Tibial nerve (tissue), 4 donors: ENCODE measurements around the gene ANKZF1. TPM values are rescaled to one million over a fixed set of nuclear protein-coding genes. Genes with fewer than 3 reads are reported as not detected.

Experiments used
- DNase-seq, 2 donors: peaks; one replicate each; pipeline ENCODE4 v3.0.0-alpha.2; 2019; ENCODE audit warnings: low spot score in 2 of 2
- H3K27ac ChIP-seq, 4 donors: fragments of 200-600 bp; sonication (generic) in 3 of 4; one replicate each; pipeline ENCODE4 v1.5.1; 2017 to 2019; ENCODE audit warnings: mild to moderate bottlenecking in 1 of 4
- H3K27me3 ChIP-seq, 2 donors: fragments of 200-600 bp; sonication (generic) in 1 of 2; one replicate each; pipeline versions ENCODE4 v1.5.1 to v1.6.0; 2017 to 2019
- H3K36me3 ChIP-seq, 3 donors: fragments of 200-600 bp; sonication (generic); one replicate each; pipeline ENCODE4 v1.5.1; 2018 to 2019
- H3K4me1 ChIP-seq, 4 donors: fragments of 200-600 bp; sonication (generic) in 3 of 4; one replicate each; pipeline ENCODE4 v1.5.1; 2017 to 2019
- H3K4me3 ChIP-seq, 4 donors: fragments of 200-600 bp; sonication (generic) in 3 of 4; one replicate each; pipeline ENCODE4 v1.5.1; 2017 to 2019; ENCODE audit warnings: mild to moderate bottlenecking in 1 of 4, moderate library complexity in 1 of 4
- H3K9me3 ChIP-seq, 4 donors: fragments of 200-600 bp; sonication (generic) in 3 of 4; one replicate each; pipeline ENCODE4 v1.5.1; 2017 to 2019
- EP300 ChIP-seq, 2 donors: sonication (generic); formaldehyde crosslinking; IDR thresholded peaks; one replicate each; pipeline ENCODE4 v1.6.1; 2017; ENCODE audit warnings: antibody characterized with exemption in 2 of 2, mild to moderate bottlenecking in 1 of 2
- POLR2A ChIP-seq, 2 donors: fragments of 450-650 bp; IDR thresholded peaks; one replicate each; pipeline ENCODE4 v1.6.1; 2017; ENCODE audit warnings: antibody characterized with exemption in 2 of 2, mild to moderate bottlenecking in 2 of 2, moderate library complexity in 2 of 2
- WGBS, 2 donors: methylation state at CpG; one replicate each; pipeline ENCODE4 v1.1.5; 2018; 5-methylcytosine and 5-hydroxymethylcytosine counted together
- total RNA-seq, 4 donors: library from RNA; depleted of rRNA; stranded (reverse); fragments of >200 nt; gene quantifications; one replicate each; pipeline ENCODE4 v1.1.0, GENCODE V29; 2016
- TF ChIP-seq, protein P1 (sequence below), 5 experiments: fragments of 200-600 bp in 3 of 5; fragments of 450-650 bp in 2 of 5; sonication (generic) in 3 of 5; IDR thresholded peaks; one replicate each; pipeline ENCODE4 v1.5.1; 2016 to 2019; ENCODE audit warnings: antibody characterized with exemption in 5 of 5, mild to moderate bottlenecking in 3 of 5, moderate library complexity in 2 of 5

Gene ANKZF1
- total RNA-seq, 4 donors from 2014 or later, result 84.5 to 106 (median 97.6) TPM

DNA sequence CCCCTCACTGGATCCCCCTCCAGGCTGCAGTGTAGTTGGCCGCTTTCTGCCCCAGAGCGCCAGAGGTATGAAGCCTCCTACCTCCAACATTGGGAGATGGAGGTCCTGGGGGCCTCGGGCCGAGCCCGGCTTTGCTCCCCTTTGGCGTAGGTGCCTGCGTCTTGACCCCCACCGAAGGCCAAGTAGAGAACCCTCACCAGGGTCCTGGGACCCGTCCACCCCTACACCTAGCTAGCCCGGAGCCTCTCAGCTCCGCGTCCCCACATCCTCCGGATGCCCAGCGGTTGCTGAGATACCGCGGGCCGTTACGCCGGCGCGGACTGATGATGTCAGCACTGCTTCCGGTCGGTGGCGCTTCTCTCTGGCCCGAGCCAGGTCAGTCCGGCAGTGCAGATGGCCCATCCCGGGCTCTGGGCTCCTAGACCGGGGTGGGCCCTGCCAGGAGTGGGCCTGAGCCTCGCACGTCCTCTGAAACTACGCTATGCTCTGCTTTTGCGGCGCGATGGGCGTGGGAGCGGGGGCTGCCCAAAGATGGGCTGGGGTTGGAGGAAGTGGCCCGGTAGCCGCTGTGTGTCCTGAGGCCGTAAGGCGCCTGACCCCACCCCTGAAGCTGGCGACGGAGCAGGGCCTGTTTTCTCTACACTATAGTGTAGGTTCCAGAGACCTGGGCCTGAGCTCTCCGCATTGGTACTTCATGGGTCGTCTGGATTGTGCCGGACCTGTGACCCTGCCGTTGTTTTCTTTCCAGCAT, 15.7 kb downstream of the ANKZF1 start, which contains the start of the genes GLB1L and STK16:
GLB1L (minus strand) TSS at position 297 of the 751 bp plus-strand sequence. CDS start 1,871 bp downstream, outside the sequence.
STK16 (plus strand) TSS at position 332 of the 751 bp plus-strand sequence. CDS start 521 bp downstream, outside the sequence.
- no peaks in the 10 kb centered on the region for H3K27me3 ChIP-seq

DNA sequence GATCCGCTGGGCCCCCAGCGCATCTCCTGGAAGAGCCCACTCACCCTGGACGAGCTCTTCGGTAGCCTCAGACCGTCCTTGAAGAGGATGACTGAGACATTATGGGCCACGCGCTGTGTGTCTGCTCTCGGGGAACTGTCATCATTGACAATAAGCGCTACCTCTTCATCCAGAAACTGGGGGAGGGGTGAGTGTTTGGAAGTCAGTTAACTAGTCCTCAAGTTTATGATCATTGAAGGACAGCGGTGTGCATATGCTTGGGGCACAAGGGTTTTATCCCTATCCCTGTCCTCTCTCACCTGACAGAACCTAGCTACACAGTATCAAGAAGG, 16.3 kb downstream of the ANKZF1 start:
- 15 to 16% methylated on average over 9 to 10 of the region's 10 CpGs for WGBS, 2 donors
- H3K9me3 ChIP-seq, result no peaks in the 10 kb centered on the region
- peaks cover 0 to 33% (median 0%) of the 10 kb centered on the region in 3 donors for H3K36me3 ChIP-seq
- H3K27ac ChIP-seq, result peak overlapping the region; percentile 93 to 97 (median 94)
- H3K27me3 ChIP-seq, result no peaks in the 10 kb centered on the region
- TF ChIP-seq POLR2A (IDR thresholded peaks at IDR 0.05) (no peak), EP300 (IDR thresholded peaks at IDR 0.05) (no peak)
- TF ChIP-seq, protein P1, sequence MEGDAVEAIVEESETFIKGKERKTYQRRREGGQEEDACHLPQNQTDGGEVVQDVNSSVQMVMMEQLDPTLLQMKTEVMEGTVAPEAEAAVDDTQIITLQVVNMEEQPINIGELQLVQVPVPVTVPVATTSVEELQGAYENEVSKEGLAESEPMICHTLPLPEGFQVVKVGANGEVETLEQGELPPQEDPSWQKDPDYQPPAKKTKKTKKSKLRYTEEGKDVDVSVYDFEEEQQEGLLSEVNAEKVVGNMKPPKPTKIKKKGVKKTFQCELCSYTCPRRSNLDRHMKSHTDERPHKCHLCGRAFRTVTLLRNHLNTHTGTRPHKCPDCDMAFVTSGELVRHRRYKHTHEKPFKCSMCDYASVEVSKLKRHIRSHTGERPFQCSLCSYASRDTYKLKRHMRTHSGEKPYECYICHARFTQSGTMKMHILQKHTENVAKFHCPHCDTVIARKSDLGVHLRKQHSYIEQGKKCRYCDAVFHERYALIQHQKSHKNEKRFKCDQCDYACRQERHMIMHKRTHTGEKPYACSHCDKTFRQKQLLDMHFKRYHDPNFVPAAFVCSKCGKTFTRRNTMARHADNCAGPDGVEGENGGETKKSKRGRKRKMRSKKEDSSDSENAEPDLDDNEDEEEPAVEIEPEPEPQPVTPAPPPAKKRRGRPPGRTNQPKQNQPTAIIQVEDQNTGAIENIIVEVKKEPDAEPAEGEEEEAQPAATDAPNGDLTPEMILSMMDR (IDR thresholded peaks at IDR 0.05), result no peak
- H3K4me1 ChIP-seq, result peaks cover 0 to 49% (median 30%) of the 10 kb centered on the region in 4 donors
- H3K4me3 ChIP-seq, result peak overlapping the region; percentile 76 to 94 (median 80)
- no peak for DNase-seq

More for the DNA sequence above, 15.7 kb downstream of the ANKZF1 start, which contains the start of the genes GLB1L and STK16:
- peak within 1 kb of the TSS; percentile 93 to 97 (median 94) for H3K27ac ChIP-seq
- WGBS, 2 donors, result 0 to 2% methylated on average over 26 to 28 of the region's 46 CpGs
- peaks cover 0 to 44% (median 27%) of the 10 kb centered on the region in 4 donors for H3K4me1 ChIP-seq
- peaks cover 0 to 28% (median 0%) of the 10 kb centered on the region in 3 donors for H3K36me3 ChIP-seq
- TF ChIP-seq POLR2A (IDR thresholded peaks at IDR 0.05) (peak; percentile 67 to 81), EP300 (IDR thresholded peaks at IDR 0.05) (peak; percentile 94 to 98)
- TF ChIP-seq, protein P1 (IDR thresholded peaks at IDR 0.05), result peak in 1 of 5 experiments; percentile 46
- peak; percentile 87 to 90 for DNase-seq
- H3K4me3 ChIP-seq, result peak within 1 kb of the TSS; percentile 76 to 94 (median 80)
- H3K9me3 ChIP-seq, result no peaks in the 10 kb centered on the region

DNA sequence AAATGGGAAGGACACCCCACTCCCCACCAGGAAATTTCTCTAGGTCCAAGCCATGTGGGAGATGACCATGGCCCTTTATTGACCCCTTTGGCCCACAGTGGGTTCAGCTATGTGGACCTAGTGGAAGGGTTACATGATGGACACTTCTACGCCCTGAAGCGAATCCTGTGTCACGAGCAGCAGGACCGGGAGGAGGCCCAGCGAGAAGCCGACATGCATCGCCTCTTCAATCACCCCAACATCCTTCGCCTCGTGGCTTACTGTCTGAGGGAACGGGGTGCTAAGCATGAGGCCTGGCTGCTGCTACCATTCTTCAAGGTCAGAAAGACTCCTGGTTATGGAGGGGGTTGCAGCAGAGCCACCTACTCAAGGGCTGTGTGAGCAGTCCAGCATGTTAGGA, 17.0 kb downstream of the ANKZF1 start:
- DNase-seq, result no peak
- H3K4me3 ChIP-seq, result no peak overlapping the region
- no peak for TF ChIP-seq EP300 (IDR thresholded peaks at IDR 0.05)
- no peak for TF ChIP-seq POLR2A (IDR thresholded peaks at IDR 0.05)
- TF ChIP-seq, protein P1 (IDR thresholded peaks at IDR 0.05), result no peak
- H3K36me3 ChIP-seq, result peaks cover 0 to 33% (median 0%) of the 10 kb centered on the region in 3 donors
- peak overlapping the region in 2 of 4 donors; percentile 67 to 94 for H3K27ac ChIP-seq
- H3K4me1 ChIP-seq, result peaks cover 0 to 50% (median 30%) of the 10 kb centered on the region in 4 donors
- no peaks in the 10 kb centered on the region for H3K9me3 ChIP-seq
- WGBS, 2 donors, result 89 to 93% methylated on average over 10 of the region's 10 CpGs
- H3K27me3 ChIP-seq, result no peaks in the 10 kb centered on the region

DNA sequence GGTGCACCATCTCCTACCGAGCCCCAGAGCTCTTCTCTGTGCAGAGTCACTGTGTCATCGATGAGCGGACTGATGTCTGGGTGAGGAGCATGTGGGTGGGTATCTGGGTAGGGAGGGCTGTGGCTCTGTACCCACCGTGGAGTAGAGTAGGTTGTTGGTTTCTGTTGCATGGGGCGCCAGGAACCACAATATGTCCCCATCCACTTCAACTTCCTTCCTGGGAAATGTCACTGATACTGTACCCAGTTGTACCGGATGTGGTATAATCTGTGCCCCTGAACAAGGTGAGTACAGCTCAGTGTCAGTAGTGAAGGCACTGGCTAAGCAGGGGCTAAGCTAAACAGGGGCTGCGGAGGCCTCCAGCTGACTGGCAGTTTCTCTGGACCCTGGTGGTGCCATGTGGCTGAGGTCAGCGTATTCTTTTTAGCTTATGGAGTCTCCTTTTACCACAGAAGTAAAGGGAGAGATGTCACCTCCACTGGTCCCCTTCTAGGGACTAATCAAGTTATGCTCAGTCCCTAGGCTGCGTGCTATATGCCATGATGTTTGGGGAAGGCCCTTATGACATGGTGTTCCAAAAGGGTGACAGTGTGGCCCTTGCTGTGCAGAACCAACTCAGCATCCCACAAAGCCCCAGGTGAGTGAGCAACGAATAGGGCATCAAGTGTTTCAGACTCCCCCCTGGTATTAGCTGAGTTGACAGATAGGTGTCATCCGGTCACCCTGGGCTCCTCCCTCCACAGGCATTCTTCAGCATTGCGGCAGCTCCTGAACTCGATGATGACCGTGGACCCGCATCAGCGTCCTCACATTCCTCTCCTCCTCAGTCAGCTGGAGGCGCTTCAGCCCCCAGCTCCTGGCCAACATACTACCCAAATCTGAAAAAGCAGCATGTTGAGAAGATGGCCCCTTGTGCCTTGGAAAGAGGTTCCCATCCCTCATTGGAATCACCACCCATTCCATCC, 18.4 kb downstream of the ANKZF1 start:
- peaks cover 0 to 61% (median 33%) of the 10 kb centered on the region in 4 donors for H3K4me1 ChIP-seq
- no peak overlapping the region for H3K4me3 ChIP-seq
- WGBS, 2 donors, result 85 to 89% methylated on average over 17 of the region's 17 CpGs
- no peaks in the 10 kb centered on the region for H3K9me3 ChIP-seq
- peaks cover 0 to 33% (median 0%) of the 10 kb centered on the region in 3 donors for H3K36me3 ChIP-seq
- TF ChIP-seq POLR2A (IDR thresholded peaks at IDR 0.05) (no peak), EP300 (IDR thresholded peaks at IDR 0.05) (no peak)
- TF ChIP-seq, protein P1 (IDR thresholded peaks at IDR 0.05), result no peak
- no peak for DNase-seq
- peak overlapping the region in 3 of 4 donors; percentile 80 to 84 (median 84) for H3K27ac ChIP-seq
- no peaks in the 10 kb centered on the region for H3K27me3 ChIP-seq
